Posterior cingulate gyrus (tissue), 11 donors: Measurements from ENCODE around the gene NTSR2.
A peak's percentile ranks its signal among the peaks of the same experiment; 100 is the strongest.

Experiments used
- DNase-seq, 10 donors: peaks; one replicate each; pipeline versions ENCODE4 v3.0.0 to v3.0.0-alpha.2; 2020 to 2021; ENCODE audit warnings: mixed read lengths in 3 of 10
- intact Hi-C: fragments of 100-400 bp; cut with DNase I; formaldehyde crosslinking; loops from one replicate; pipeline ENCODE4 v1.15.1; 2023

Gene NTSR2

DNA sequence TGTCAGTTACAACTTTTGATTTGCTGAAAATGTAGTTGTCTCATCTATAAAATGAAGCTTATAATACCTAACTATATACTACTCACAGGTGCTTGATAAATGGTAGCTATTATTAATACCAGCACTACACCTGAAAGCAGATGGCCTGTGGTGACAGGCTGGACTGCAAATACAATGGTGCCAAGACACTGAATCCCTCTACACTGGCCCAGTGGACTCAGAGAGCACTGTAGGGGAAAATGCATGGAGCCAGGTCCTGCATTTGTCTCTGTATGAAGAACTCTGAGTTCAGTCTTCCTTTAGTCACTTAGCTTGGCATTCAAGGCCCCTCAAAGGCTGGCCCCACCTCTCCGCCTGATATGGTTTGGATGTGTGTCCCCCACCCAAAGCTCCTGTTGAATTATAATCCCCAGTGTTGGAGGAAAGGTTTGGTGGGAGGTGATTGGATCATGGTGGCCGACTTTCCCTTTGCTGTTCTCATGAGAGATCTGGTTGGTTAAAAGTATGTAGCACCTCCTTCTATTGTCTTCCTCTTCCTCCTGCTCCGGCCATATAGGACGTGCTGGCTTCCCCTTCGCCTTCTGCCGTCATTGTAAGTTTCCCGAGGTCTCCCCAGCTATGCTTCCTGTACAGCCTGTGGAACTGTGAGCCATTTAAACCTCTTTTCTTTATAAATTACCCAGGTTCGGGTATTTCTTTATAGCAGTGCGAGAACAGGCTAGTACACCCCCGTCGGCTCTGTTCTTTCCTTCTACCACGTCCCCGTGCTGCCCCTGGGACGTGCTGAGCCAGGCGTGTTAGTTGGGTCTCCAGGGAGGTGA, 11.1 kb upstream of the NTSR2 start:
- intact Hi-C loops = loop anchor here (10.0 kb wide), 1 partner anchor 1324 kb away; no protein-coding TSS in a partner anchor
- DNase-seq = no peak

DNA sequence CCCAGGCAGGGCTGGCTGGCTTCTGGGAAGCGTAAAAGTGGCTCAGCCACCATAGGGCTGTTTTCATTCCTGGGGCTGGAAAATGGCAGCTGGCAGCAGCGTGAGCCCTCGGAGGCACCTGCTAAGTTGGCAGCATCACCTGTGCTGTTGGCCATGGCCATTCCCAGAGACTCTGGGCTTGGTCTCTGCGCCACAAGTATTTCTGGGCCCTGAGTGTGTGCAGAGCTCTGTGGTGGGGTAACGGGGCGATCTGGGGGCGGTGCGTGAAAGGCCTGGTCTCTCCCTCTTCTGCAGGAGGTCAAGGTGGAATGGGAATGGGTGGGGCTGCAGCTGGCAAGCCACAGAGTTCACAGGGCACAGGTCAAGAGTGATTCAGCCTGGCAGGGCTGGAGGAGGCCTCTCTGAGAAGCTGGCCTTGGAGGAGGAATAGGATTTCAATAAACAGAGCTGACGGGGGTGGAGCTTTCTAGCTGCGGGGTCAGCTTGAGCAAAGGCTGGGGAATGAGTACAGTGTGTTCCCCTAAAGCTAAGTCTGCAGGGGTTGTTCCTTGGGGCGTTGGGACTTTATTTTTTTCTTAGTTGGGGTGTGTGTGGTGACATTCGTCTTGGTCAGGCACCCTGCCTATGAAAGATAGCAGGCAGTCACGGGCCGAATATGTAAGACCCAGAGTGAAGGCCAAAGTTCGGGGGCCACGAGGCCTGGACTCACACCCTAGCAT, 10.3 kb upstream of the NTSR2 start:
- intact Hi-C loops = loop anchor here (10.0 kb wide), 1 partner anchor 1324 kb away; no protein-coding TSS in a partner anchor
- no peak for DNase-seq

DNA sequence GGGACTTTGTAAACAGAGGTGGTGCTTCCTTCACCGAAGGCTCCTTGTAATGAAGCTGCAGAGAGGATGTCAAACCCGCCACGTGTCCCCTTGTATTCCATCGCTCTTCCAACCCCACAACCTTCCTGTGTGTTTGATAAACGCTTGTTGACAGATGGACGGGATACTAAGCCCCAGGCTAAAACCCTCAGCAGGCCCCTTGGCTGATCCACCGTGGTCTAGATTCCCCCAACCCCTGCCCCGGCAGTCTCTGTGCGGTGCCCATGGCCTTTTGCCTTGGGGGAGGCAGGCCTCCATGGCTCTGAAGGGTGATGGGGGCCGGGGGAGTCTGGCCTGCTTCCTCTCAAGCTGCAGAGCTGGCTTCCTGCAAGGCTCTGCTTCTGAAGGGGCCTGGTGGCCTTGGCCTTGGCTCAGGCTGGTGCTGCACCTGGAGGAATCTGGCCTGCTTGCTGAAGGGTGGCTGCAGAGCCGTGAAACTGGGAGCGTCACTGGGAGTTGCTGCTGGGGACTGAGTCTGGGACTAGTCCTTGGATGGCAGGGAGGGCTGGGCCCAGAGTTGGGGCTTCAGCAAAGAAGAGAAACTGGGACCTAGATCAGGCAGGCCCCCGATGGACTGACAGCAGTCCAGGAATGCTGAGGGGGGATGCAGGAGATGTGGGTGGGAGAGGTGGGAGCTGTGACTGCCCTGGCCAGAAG, 9.6 kb upstream of the NTSR2 start:
- no peak for DNase-seq
- intact Hi-C loops = loop anchor here (10.0 kb wide), 1 partner anchor 1325 kb away; no protein-coding TSS in a partner anchor

DNA sequence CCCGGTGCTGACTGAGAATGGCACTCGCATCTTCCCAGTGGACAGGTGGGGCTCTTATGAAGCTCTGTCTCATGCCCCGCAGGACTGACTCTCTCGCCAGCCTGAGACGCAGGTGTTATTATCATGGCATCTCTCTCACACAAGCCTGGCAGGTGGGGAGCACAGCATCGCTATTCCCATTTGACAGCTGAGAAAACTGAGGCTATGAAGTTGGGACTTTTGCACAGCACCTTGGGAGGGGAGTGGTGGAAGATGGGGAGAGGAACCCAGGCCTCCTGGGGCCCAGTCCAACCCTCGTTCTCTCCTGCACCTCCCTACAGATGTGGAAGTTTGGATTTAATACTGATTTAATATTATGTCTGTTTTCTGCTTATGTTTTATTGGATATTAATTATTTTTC, 9.0 kb upstream of the NTSR2 start:
- intact Hi-C loops = no loop called here
- no peak for DNase-seq

DNA sequence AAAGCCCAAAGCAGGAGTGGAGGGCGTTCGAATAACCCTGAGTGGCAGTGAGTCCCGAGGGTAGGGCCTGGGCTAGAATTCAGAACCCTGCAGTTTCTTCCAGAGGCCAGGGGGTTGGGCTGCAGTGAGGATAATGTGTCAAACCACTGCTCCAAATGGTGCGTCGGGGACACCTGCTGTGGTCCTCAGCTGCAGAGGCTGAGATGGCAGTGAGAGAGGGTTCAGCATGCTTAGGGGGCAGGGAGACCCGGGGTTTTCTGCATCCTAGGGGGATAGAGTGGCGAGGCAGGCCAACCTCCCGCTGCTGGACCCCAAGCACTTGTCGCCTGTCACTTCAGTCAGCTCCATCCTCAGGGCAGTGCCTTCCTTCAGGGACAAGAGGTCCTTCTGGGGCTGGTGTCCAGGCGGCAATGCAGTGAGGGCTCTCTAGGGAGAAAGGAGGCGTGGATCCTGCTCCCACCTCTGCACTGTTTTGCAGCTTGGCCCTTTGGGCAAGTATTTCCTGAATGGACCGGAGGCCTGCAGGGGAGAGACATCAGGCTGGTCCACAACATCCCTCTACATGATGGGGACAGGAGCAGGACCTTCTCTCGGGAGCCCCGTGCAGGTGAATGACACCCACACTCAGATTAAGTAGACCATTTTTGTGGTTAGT, 8.4 kb upstream of the NTSR2 start:
- intact Hi-C loops = no loop called here
- DNase-seq = no peak

DNA sequence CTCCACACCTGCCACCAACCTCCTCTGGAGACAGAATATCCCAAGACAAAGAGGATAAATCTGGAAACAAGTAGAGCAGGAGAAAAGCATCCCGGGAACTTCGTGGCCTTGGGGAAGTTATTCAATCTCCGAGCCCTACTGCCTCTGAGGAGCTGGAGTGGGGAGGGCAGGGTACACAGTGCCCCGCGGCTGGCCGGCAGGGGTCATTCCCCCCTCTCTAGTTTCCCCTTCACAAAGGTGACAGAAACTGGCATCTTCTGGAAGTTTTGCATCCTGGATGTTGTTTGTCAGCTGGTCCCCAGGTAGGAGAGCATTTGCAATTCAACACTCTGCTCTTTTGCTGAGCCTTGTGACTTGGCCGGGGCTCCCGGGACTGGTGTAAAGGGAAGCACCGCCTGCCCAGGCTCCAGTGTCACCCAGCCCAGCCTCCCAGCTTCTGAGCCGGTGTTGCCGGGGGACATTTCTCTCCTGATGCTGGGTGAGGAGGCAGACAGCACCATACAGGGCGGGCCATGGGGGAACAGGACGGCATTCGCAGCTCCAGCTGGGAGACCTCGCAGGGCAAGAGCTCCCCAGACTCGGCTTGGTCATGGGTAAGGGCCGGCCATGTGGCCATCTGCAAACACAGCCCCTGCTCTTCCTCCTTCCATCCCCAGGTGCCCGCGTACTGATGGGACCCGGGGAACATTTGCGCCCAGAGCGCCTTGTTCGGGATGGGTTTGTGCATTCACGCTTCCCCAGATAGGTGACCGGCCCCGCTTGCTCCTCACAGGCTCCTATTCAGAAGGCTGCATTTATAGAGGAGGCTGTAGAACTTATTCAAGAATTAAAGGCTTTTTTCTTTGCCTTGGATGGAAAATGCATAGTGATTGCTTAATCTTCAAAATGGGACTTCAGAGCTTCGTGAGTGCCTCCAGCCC, 7.4 kb upstream of the NTSR2 start:
- peak in 2 of 10 donors; percentile 82 to 89 for DNase-seq
- intact Hi-C loops = no loop called here

DNA sequence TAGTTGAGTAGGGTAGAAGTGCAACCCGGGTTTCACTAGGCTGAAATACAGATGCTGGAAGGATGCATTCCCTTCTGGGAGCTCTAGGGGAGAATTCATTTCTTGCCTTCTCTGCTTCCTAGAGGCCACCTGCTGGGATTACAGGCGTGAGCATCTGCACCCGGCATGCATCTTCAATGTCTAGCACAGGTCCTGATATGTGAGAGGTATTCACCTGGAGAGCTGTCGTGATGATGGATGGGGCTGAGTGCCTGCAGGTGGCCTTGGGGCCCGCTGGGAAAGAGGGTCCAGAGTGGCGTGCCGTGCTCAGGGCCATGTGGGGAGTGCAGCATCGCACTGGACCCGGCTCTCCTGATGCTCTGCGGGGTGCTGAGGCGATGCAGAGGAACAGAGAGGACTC, 6.6 kb upstream of the NTSR2 start:
- intact Hi-C loops = no loop called here
- no peak for DNase-seq

DNA sequence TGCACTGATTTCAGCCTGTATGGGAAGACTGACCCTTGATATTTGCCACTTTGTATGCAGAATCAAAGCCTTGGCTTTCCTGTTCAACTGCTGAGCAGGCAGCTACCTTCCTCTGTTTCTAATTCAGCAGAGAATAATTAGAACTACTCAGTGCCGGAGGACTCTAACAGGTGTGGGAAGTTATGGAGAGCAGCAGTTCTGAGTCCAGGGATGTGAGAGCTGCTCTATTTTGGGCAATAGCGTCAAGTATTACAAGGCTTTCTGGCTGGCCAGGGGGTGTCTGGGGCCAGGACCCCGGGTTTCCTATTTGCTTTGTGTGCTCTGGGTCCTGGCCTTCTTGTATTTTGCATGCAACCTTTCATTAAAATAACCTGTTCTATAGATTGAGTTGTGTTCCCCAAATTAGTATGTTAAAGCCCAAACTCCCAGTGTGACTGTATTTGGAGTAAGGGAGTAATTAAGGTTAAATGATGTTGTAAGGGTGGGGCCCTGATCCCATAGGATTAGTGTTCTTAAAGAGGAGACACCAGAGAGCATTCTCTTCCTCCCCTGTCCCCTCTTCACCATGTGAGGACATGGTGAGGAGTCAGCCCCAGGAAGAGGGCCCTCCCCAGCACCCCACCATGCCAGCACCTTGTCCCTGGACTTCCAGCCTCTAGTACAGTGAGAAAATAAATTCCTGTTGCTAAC, 5.6 kb upstream of the NTSR2 start:
- no peak for DNase-seq
- intact Hi-C loops = no loop called here

DNA sequence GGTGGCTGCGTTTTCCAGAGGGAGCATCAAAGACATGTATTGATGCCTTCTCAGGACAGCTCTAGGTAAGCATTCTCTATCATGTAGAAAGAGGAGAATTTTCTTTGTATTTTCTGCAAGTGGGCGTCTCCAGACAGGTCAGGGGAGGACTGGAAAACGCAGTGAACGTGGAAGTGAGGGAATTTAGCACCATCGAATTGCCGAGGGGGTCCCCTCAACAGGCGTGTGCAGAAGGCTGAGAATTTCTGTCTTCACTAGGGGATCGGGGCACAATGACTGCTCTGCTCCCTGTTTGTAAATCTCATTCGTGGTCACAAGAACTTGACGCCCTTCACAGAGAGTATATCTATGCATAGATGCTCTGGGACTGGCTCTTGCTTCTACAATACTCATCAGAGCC, 5.0 kb upstream of the NTSR2 start:
- intact Hi-C loops = no loop called here
- DNase-seq = no peak

DNA sequence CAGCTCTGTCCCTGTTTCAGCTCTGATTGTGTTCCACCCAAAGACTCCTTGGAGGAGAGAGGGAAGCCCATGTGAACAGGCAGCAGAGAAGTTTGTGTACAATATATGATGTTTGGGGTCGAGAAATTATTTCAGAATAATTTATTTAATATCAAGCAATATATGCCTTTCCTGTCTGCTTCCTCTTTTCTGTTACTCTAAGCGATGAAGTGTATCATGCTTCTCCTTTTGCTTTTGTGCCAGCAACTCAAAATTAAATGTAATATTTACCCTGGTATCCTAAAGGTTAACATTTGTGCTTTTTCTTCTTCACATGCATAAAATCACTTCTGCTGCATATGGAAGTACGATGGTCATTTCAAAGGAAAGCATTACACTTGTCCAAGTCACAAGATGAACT, 2.4 kb upstream of the NTSR2 start:
- DNase-seq = no peak
- intact Hi-C loops = no loop called here

DNA sequence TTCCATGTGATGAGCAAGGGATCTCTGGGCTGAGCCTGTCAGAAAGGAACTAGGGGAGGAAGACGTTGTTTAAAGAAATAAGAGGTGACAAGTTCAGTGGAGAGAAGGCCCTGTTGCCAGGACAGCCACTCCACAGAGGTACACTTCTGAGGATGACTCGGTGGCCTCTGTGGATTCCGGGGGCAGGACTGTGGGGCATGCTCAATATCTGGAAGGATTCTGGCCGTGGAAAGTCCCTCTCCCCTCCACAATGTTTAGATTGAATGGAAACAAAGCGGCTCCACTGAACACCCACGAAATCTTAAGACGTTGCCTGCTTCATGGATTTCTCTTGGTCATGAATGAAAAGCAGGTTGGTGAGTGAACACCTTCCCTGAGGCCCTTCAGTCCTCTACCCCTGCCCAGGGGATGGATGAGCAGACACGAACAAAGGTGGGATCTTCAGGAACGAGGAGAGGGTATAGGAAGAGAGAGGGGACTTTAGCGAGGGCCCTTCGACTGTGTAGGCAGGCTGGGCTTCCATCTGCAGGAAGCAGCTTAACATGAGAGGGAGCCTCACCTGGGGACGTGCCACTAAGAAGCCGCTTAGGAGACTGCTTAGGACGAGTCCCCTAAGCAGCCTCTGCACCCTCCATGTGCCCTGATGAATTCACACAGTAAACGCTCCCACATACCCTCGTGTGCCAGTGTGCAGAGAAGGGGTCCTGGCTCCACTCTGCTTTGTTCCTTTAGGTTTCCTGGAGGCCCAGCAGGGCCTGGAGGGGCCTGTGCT, 1.9 kb downstream of the NTSR2 start:
- DNase-seq = no peak
- intact Hi-C loops = no loop called here

DNA sequence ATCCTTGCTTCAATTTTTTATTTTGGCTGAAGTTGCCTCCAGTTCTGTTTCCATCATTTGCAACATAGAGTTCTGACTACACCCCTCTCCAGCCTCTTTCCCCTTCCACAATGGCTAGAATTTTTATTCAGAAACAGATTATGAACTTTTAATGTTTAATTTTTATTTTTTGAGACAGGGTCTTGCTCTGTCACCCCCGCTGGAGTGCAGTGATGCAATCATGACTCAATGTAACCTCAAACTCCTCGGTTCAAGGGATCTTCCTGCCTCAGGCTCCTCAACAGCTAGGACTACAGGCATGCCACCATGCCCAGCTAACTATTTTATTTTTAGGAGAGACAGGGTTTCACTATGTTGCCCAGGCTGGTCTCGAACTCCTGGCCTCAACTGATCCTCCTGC, 2.8 kb downstream of the NTSR2 start:
- DNase-seq = no peak
- intact Hi-C loops = no loop called here

DNA sequence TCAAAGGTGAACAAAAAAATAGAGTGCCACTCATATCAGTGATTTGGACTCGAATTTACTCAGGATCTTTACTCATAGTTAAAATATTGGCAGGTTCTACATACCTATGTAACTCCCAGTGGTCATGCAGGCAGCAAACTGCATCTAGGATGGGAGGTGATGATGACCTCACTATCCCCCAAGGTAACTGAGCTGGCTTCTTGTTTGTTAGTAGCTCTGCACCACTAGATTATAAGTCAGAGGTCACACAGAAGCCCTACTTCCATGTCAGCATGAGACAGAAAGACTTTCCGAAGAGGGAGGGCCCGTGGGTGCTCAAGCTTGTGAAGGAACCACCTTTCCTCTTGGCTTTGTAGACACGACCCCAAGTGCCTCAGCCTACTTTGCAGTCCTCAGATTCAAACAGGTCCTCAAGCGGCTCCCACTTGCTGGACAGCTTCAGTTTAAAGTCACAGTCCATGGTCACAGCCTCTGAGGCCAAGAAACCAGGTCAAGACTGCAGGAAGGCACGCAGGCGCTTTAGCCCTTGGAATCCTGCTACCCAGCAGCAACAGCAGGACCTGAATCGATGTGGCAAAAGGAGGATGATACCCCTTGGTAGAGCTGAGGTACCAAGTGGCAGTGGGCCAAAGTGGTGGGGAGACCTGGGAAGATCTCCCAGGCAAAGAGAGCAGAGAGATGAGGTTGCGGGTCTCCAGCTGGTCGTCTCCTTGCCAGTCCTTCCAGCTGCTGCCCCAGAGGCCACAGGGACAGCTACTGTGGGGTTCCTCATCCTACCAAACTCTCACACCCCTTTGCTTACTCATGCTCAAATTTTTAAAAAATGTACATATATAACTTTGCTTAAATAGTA, 4.3 kb downstream of the NTSR2 start:
- intact Hi-C loops = no loop called here
- DNase-seq = no peak

DNA sequence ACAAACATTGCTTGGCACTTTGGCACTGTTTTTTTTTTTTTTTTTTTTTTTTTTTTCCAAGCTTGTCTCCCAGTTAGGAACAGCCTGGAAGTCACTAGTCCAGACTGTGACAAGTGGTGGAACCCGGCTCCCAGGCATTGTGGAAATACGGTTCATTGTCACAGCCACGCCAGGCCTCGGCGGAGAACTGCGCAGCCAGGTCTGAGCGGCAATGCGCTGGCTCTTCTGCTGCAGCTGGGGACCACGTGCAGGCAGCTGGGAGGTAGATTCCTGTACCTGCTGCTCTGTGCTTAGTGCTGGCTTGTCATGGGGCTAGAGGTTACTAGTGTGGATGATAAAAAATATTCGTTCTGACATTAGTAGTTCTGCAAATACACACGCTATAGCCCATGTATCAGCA, 5.0 kb downstream of the NTSR2 start:
- intact Hi-C loops = no loop called here
- peak in 1 of 10 donors; percentile 74 for DNase-seq

DNA sequence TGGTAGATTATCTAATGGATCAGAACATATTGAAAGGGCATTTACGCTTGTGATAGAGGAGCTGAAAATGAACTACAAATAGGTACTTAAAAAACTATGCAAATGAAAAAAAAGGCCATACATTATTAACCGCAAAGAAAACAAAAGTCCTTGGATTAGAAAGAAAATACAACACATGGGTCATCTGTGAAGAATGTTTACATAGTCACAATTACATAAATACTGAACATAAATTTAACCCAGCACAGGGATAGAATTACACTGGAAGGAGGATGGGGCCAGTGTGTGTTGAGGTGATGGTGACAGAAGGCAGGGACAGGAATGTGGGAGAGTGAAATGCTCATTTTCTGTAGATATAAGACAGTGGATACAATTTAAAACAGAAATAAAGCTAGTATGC, 6.6 kb downstream of the NTSR2 start:
- intact Hi-C loops = no loop called here
- DNase-seq = no peak

DNA sequence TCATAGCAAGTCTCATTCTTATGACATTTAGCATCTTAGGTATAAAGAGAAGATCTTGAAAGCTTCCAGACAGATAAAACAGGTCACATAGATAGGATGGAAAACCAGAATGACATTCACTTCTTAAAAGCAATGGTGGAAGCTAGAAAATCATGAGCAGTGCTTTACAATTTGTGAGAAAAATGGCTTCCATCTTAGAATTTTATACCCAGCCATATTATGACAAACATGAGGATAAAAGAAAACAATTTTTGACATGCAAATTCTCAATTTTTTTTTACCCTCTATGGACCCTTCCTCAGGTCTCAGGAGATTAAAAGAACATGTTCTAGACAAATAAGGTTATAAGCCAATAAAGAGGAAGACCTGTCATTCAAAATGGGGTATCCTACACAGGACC, 7.1 kb downstream of the NTSR2 start:
- no peak for DNase-seq
- intact Hi-C loops = no loop called here

DNA sequence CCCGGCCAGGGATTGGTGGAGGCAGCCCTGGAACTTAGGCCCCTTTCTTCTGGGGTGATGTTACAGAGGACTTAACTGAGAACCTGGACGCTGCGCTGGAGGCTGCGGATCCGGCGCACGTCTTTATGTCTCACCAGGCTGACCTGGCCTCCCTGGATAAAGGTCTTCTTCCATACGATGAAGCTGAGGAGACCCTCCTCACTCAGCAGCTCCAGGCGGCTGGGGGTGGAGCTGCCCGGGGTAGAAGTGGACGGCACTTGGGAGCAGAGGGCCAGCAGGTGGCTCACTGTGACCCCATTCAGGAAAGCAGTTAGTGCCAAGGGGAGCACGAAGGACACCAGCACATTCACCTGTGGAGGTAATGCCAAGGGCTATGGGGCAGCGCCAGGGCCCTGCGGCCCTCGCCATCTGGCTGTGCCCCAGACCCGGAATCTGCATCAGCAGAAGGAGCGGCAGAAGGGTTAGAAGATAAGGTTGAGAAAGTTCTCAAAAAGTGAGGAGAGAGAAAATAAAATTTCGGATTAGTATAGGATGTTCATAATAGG, 8.0 kb downstream of the NTSR2 start:
- intact Hi-C loops = no loop called here
- no peak for DNase-seq
